CD4-positive, alpha-beta T cell (primary cell): Measurements from ENCODE around the gene PRR18. TPM values are rescaled to one million over a fixed set of nuclear protein-coding genes. Genes with fewer than 3 reads are reported as not detected.

Source experiments
- ATAC-seq: fragments of 200-7000 bp; cut with Tn5 transposase; one replicate; pipeline ENCODE4 v1.10.0; 2022; ENCODE audit warnings: mild to moderate bottlenecking; ENCODE audit not compliant: poor library complexity
- CTCF ChIA-PET: fragments of 350-600 bp; sonication (Branson Sonifier 250); formaldehyde crosslinking; loops from one replicate; lab custom pipeline; 2021; ENCODE audit warnings: antibody characterized with exemption, inconsistent platforms; lab: Charles Lee
- POLR2A ChIA-PET: fragments of 350-600 bp; sonication (Branson Sonifier 250); formaldehyde crosslinking; loops from one replicate; lab custom pipeline; 2021; ENCODE audit warnings: antibody characterized with exemption, inconsistent platforms; lab: Charles Lee
- DNase-seq, 14 experiments: peaks; one replicate each; pipeline ENCODE4 v3.0.0-alpha.2; 2013 to 2020; ENCODE audit warnings: mixed read lengths in 2 of 14
- H3K27ac ChIP-seq, 2 donors: one replicate each; pipeline versions ENCODE4 v1.5.1 to v1.7.0; 2013; ENCODE audit warnings: low read length in 2 of 2, low read depth in 1 of 2, mild to moderate bottlenecking in 1 of 2
- H3K27me3 ChIP-seq, 2 experiments: 1 replicate in 1 of 2; 2 replicates in 1 of 2; pipeline versions ENCODE4 v1.6.1 to v1.7.0; 2013; ENCODE audit warnings: low read length in 2 of 2, control low read depth in 1 of 2, mild to moderate bottlenecking in 1 of 2, moderate library complexity in 1 of 2; ENCODE audit not compliant: insufficient read depth in 2 of 2, control insufficient read depth in 1 of 2
- H3K36me3 ChIP-seq: one replicate; pipeline ENCODE4 v1.6.1; 2013; ENCODE audit warnings: low read length, control low read depth; ENCODE audit not compliant: insufficient read depth
- H3K4me1 ChIP-seq: one replicate; pipeline ENCODE4 v1.6.1; 2013; ENCODE audit warnings: low read length, control low read depth; ENCODE audit not compliant: insufficient read depth
- H3K4me3 ChIP-seq: one replicate; pipeline ENCODE4 v1.5.1; 2013; ENCODE audit warnings: mild to moderate bottlenecking, low read length, moderate library complexity
- H3K9me3 ChIP-seq, 2 experiments: 1 replicate in 1 of 2; 2 replicates in 1 of 2; pipeline versions ENCODE4 v1.6.1 to v1.7.0; 2013; ENCODE audit warnings: low read length in 2 of 2, mild to moderate bottlenecking in 2 of 2, control low read depth in 1 of 2, moderate library complexity in 1 of 2; ENCODE audit not compliant: control insufficient read depth in 1 of 2, insufficient read depth in 1 of 2
- H3K27ac Mint-ChIP-seq: one replicate; pipeline ENCODE4 v1.8.0; 2020; ENCODE audit warnings: mixed read lengths
- H3K27me3 Mint-ChIP-seq: one replicate; pipeline ENCODE4 v1.8.0; 2021; ENCODE audit warnings: mixed read lengths
- H3K36me3 Mint-ChIP-seq: one replicate; pipeline ENCODE4 v1.8.0; 2021; ENCODE audit warnings: low read depth, mixed read lengths
- H3K4me1 Mint-ChIP-seq: one replicate; pipeline ENCODE4 v1.8.0; 2021; ENCODE audit warnings: low read depth, mixed read lengths
- H3K4me3 Mint-ChIP-seq: one replicate; pipeline ENCODE4 v1.8.0; 2020; ENCODE audit warnings: mild to moderate bottlenecking, mixed read lengths
- H3K9me3 Mint-ChIP-seq: one replicate; pipeline ENCODE4 v1.8.0; 2020; ENCODE audit warnings: mixed read lengths
- intact Hi-C, 2 experiments: fragments of 100-400 bp; cut with DNase I in 1 of 2; cut with micrococcal nuclease in 1 of 2; formaldehyde crosslinking; loops; one replicate each; pipeline versions ENCODE4 v1.15.1 to v1.9.0; 2023 to 2025; cut with DNase I, micrococcal nuclease
- total RNA-seq, 174 experiments: library from RNA in 2 of 174; stranded (reverse) in 2 of 174; gene quantifications; one replicate each; pipeline ENCODE4 v1.2.3 and lab custom pipeline; 2021 to 2026
- TF ChIP-seq, protein P1 (sequence below): fragments of 200-600 bp; IDR thresholded peaks from one replicate; pipeline ENCODE4 v1.8.0; 2022; ENCODE audit warnings: antibody characterized with exemption, mild to moderate bottlenecking

The PRR18 gene
- total RNA-seq, 2 experiments from 2014 or later = not detected

DNA sequence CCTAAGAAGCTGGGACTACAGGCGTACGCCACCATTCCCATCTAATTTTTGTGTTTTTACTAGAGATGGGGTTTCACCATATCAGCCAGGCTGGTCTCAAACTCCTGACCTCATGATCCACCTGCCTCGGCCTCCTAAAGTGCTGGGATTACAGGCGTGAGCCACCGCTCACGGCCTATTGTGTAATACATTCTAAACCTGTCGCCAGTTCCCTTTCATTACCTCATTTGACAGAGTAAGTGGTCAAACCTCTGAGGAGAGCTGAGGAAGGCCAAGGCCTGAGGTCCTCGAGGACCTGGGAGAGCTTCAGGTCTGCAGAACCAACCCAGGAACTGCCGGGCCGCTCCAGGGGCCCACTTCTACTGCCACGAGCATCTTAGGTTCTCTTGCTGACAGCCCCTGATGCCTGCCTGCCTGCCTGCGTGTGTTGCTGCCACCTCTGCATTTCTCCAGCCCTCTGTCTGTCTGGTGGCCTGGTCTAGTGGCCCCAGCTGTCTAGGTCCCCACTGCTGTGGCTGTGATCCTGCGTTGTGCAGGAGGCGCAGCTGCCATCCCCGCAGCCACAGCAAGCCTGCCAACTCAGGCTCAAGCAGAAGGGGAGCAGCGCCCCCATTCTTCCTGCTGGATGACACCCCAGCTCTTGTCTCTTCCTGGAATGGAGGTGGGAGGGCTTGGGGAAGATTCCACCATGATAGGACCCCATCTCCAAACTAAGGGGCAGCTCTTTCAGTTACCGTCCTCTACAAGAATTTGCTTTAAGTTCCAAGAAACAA lies 45.3 kb downstream of the PRR18 start:
- Histone ChIP-seq H3K4me3 (no peak overlapping the region), H3K27ac (no peak overlapping the region), H3K27me3 (peaks cover 0 to 2% of the 10 kb centered on the region in 2 experiments), H3K4me1 (peaks cover 26% of the 10 kb centered on the region), H3K36me3 (no peaks in the 10 kb centered on the region), H3K9me3 (no peaks in the 10 kb centered on the region)
- peaks cover 14% of the 10 kb centered on the region for H3K27me3 Mint-ChIP-seq
- no peaks in the 10 kb centered on the region for H3K9me3 Mint-ChIP-seq
- H3K4me3 Mint-ChIP-seq = no peak overlapping the region
- DNase-seq (no peak), ATAC-seq (no peak)
- POLR2A ChIA-PET = no interaction called here
- H3K4me1 Mint-ChIP-seq = no peaks in the 10 kb centered on the region
- intact Hi-C loops = no loop called here
- CTCF ChIA-PET = no interaction called here
- TF ChIP-seq, protein P1, sequence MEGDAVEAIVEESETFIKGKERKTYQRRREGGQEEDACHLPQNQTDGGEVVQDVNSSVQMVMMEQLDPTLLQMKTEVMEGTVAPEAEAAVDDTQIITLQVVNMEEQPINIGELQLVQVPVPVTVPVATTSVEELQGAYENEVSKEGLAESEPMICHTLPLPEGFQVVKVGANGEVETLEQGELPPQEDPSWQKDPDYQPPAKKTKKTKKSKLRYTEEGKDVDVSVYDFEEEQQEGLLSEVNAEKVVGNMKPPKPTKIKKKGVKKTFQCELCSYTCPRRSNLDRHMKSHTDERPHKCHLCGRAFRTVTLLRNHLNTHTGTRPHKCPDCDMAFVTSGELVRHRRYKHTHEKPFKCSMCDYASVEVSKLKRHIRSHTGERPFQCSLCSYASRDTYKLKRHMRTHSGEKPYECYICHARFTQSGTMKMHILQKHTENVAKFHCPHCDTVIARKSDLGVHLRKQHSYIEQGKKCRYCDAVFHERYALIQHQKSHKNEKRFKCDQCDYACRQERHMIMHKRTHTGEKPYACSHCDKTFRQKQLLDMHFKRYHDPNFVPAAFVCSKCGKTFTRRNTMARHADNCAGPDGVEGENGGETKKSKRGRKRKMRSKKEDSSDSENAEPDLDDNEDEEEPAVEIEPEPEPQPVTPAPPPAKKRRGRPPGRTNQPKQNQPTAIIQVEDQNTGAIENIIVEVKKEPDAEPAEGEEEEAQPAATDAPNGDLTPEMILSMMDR = no peak
- no peaks in the 10 kb centered on the region for H3K36me3 Mint-ChIP-seq
- H3K27ac Mint-ChIP-seq = no peak overlapping the region

DNA sequence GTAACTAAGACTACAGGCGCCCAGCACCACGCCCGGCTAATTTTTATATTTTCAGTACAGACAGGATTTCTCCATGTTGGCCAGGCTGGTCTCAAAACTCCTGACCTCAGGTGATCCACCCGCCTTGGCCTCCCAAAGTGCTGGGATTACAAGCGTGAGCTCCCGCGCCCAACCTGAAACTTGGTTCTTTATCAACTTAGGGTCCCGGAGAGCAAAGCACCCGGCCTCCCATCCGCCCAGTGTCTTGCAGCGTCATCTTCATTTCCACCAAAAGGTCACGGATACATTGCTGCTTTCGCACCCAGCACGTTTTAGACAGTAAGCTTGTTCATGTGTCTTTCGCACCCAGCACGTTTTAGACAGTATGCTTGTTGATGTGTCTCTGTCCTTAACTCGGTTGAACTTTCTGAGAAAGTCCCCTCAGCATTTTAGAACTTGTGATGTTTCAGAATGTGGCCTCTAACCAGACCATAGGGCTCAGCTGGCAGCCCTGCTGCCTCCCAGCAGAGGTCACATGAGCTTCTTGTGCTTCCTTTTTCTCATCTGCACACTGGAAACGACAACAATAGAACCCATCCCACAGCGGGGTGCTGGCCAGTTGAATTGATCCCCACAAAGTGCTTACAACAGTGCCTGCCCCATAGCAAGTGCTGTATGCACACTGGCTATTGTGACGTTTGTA lies 48.8 kb downstream of the PRR18 start:
- intact Hi-C loops = no loop called here
- Histone ChIP-seq H3K9me3 (no peaks in the 10 kb centered on the region), H3K36me3 (no peaks in the 10 kb centered on the region), H3K27ac (no peak overlapping the region), H3K27me3 (peaks cover 3 to 5% of the 10 kb centered on the region in 2 experiments), H3K4me1 (peaks cover 31% of the 10 kb centered on the region), H3K4me3 (no peak overlapping the region)
- Mint-ChIP-seq H3K27ac (no peak overlapping the region), H3K4me3 (no peak overlapping the region), H3K27me3 (peaks cover 43% of the 10 kb centered on the region), H3K4me1 (peaks cover 6% of the 10 kb centered on the region), H3K36me3 (no peaks in the 10 kb centered on the region), H3K9me3 (no peaks in the 10 kb centered on the region)
- TF ChIP-seq, protein P1 = no peak
- ChIA-PET POLR2A (no interaction called here), CTCF (no interaction called here)
- DNase-seq (peak in 2 of 14 experiments; percentile 42 to 62), ATAC-seq (no peak)

DNA sequence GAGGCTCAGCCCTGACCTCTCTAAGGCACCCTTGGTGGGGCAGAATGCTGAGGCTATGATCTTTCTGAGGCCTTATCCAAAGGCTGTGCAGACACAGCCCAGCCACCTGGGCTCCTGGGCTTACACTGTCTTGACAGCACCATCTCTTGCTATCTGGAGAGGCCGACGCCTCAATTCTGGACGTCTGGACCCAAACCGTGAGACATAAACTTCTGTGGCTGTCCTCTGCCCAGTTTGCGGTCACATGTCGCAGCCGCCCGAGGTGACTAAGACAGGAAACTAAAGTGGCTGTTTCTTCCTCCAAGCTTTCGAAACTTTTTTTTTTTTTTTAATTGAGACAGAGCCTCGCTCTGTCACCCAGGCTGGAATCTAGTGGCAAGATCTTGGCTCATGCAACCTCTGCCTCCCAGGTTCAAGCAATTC lies 49.3 kb downstream of the PRR18 start:
- peaks cover 33% of the 10 kb centered on the region for H3K4me1 ChIP-seq
- H3K36me3 ChIP-seq = no peaks in the 10 kb centered on the region
- H3K9me3 ChIP-seq = no peaks in the 10 kb centered on the region
- intact Hi-C loops = no loop called here
- Mint-ChIP-seq H3K4me1 (peaks cover 9% of the 10 kb centered on the region), H3K36me3 (no peaks in the 10 kb centered on the region), H3K27ac (no peak overlapping the region), H3K9me3 (no peaks in the 10 kb centered on the region), H3K4me3 (no peak overlapping the region), H3K27me3 (peaks cover 49% of the 10 kb centered on the region)
- POLR2A ChIA-PET = no interaction called here
- peaks cover 6 to 10% of the 10 kb centered on the region in 2 experiments for H3K27me3 ChIP-seq
- no peak overlapping the region for H3K4me3 ChIP-seq
- no peak overlapping the region for H3K27ac ChIP-seq
- TF ChIP-seq, protein P1 = no peak
- ATAC-seq (no peak), DNase-seq (peak in 10 of 14 experiments; percentile 27 to 84 (median 58))
- CTCF ChIA-PET = no interaction called here
